A375 (cell line): ENCODE data around the gene SPG21. TPM values are rescaled to one million over a fixed set of nuclear protein-coding genes. Genes with fewer than 3 reads are reported as not detected.

Source experiments
- total RNA-seq: library from RNA; depleted of rRNA; stranded (reverse); fragments of >200 nt; shearing (Covaris generic); gene quantifications from 2 replicates; pipeline ENCODE4 v1.2.3, GENCODE V29; 2014; rRNA removed

Gene SPG21
- 44.2 and 48.8 TPM in 2 replicates for total RNA-seq

GRCh38 chr15:64989416-64990167 is at the start of gene SPG21:
SPG21 (minus strand) TSS chr15:64989914; CDS start chr15:64983569, 6,345 bp downstream.

GRCh38 chr15:65028921-65029735 is 39.4 kb upstream of the SPG21 start, which contains the start of gene MTFMT:
MTFMT (minus strand) TSS chr15:65029639; CDS start chr15:65029613, 26 bp downstream.

Other genes starting within 250 kb of the SPG21 start
- 0.16 and 0.34 TPM in 2 replicates for gene RBPMS2, start 214.3 kb downstream of the SPG21 start, total RNA-seq
- 30.2 and 35.5 TPM in 2 replicates for gene PIF1, start 164.3 kb downstream of the SPG21 start, total RNA-seq
- gene PLEKHO2, start 148.0 kb downstream of the SPG21 start, total RNA-seq, result 14.5 and 14.6 TPM in 2 replicates
- gene ANKDD1A, start 78.0 kb downstream of the SPG21 start, total RNA-seq, result 1.8 and 2.2 TPM in 2 replicates
- gene MTFMT, start 39.7 kb upstream of the SPG21 start, total RNA-seq, result 21.9 and 77.4 TPM in 2 replicates
- not detected in 2 replicates for gene SLC51B, start 55.5 kb upstream of the SPG21 start, total RNA-seq
- gene RASL12, start 78.1 kb upstream of the SPG21 start, total RNA-seq, result 0.29 and 0.60 TPM in 2 replicates
- gene KBTBD13, start 86.8 kb upstream of the SPG21 start, total RNA-seq, result not detected in 2 replicates
- gene UBAP1L, start 125.3 kb upstream of the SPG21 start, total RNA-seq, result 0.93 and 0.98 TPM in 2 replicates
- gene PDCD7, start 143.9 kb upstream of the SPG21 start, total RNA-seq, result 22.2 and 25.5 TPM in 2 replicates
- 26.7 and 40.7 TPM in 2 replicates for gene CLPX, start 195.4 kb upstream of the SPG21 start, total RNA-seq
- not detected in 2 replicates for gene CILP, start 221.6 kb upstream of the SPG21 start, total RNA-seq